ENCODE measurements around the gene SF1.

SF1 gene

GRCh38 chr11:64763526-64764039 lies 14.8 kb downstream of the SF1 start:
- no peak overlapping the region for H3K4me3 ChIP-seq (ENCODE audit: low read length)
- no peak overlapping the region for H3K9ac ChIP-seq (ENCODE audit: low read length)
- H3K36me3 ChIP-seq (replicated peaks; ENCODE audit: insufficient read depth, low read length) = peaks cover 25% of the 10 kb centered on the region

GRCh38 chr11:64762674-64763525 lies 15.4 kb downstream of the SF1 start:
- no peak overlapping the region for H3K4me2 ChIP-seq (ENCODE audit: low read depth, low read length)
- H3K4me3 ChIP-seq (ENCODE audit: low read length) = no peak overlapping the region
- peaks cover 18% of the 10 kb centered on the region for H3K36me3 ChIP-seq (replicated peaks; ENCODE audit: insufficient read depth, low read length)
- H3F3A ChIP-seq (ENCODE audit: insufficient read depth, low read length) = peaks cover 35% of the 10 kb centered on the region
- no peak overlapping the region for H3K9ac ChIP-seq (ENCODE audit: low read length)
- no peak overlapping the region for H2AFZ ChIP-seq (ENCODE audit: low read length)
- no peak overlapping the region for H3K27ac ChIP-seq (ENCODE audit: low read length)
- TF ChIP-seq EZH2 (optimal IDR thresholded peaks at IDR 0.05; ENCODE audit: low read depth, low read length) (no peak), EZH2phosphoT487 (IDR thresholded peaks at IDR 0.05; ENCODE audit: low read length) (no peak), CTCF (IDR thresholded peaks at IDR 0.05; ENCODE audit: low read length) (no peak)
- H3K4me1 ChIP-seq (ENCODE audit: low read length) = no peaks in the 10 kb centered on the region
- no peaks in the 10 kb centered on the region for H3K27me3 ChIP-seq (replicated peaks; ENCODE audit: insufficient read depth, low read length)
- no peaks in the 10 kb centered on the region for H3K9me3 ChIP-seq (replicated peaks; ENCODE audit: insufficient read depth, low read length)
- peaks cover 14% of the 10 kb centered on the region for H3K79me2 ChIP-seq (ENCODE audit: low read length)
- H4K20me1 ChIP-seq (ENCODE audit: insufficient read depth, low read length) = peaks cover 17% of the 10 kb centered on the region
- no peaks in the 10 kb centered on the region for H3K9me2 ChIP-seq (replicated peaks; ENCODE audit: insufficient read depth, low read length)
- no peak for DNase-seq

More at GRCh38 chr11:64763526-64764039, 14.8 kb downstream of the SF1 start:
- H3K79me2 ChIP-seq (ENCODE audit: low read length) = peaks cover 20% of the 10 kb centered on the region
- H3K27me3 ChIP-seq (replicated peaks; ENCODE audit: insufficient read depth, low read length) = no peaks in the 10 kb centered on the region
- H3K27ac ChIP-seq (ENCODE audit: low read length) = no peak overlapping the region
- no peaks in the 10 kb centered on the region for H3K9me3 ChIP-seq (replicated peaks; ENCODE audit: insufficient read depth, low read length)
- no peak for TF ChIP-seq EZH2phosphoT487 (IDR thresholded peaks at IDR 0.05; ENCODE audit: low read length)
- TF ChIP-seq EZH2 (optimal IDR thresholded peaks at IDR 0.05; ENCODE audit: low read depth, low read length) = no peak
- no peak for TF ChIP-seq CTCF (IDR thresholded peaks at IDR 0.05; ENCODE audit: low read length)
- no peak for DNase-seq
- peaks cover 35% of the 10 kb centered on the region for H3F3A ChIP-seq (ENCODE audit: insufficient read depth, low read length)
- H2AFZ ChIP-seq (ENCODE audit: low read length) = no peak overlapping the region
- no peaks in the 10 kb centered on the region for H3K9me2 ChIP-seq (replicated peaks; ENCODE audit: insufficient read depth, low read length)
- no peak overlapping the region for H3K4me2 ChIP-seq (ENCODE audit: low read depth, low read length)
- H3K4me1 ChIP-seq (ENCODE audit: low read length) = no peaks in the 10 kb centered on the region
- peaks cover 19% of the 10 kb centered on the region for H4K20me1 ChIP-seq (ENCODE audit: insufficient read depth, low read length)

- Histone ChIP-seq H3K27me3 (replicated peaks; ENCODE audit: insufficient read depth, low read length) (no peaks in the 10 kb centered on the region), H3F3A (ENCODE audit: insufficient read depth, low read length) (peaks cover 35% of the 10 kb centered on the region), H3K9me2 (replicated peaks; ENCODE audit: insufficient read depth, low read length) (no peaks in the 10 kb centered on the region), H3K9ac (ENCODE audit: low read length) (no peak overlapping the region), H3K4me1 (ENCODE audit: low read length) (no peaks in the 10 kb centered on the region), H3K79me2 (ENCODE audit: low read length) (peaks cover 8% of the 10 kb centered on the region), H3K27ac (ENCODE audit: low read length) (no peak overlapping the region), H2AFZ (ENCODE audit: low read length) (no peak overlapping the region), H3K36me3 (replicated peaks; ENCODE audit: insufficient read depth, low read length) (peaks cover 12% of the 10 kb centered on the region; the same call in 1 of the 2 replicates), H3K9me3 (replicated peaks; ENCODE audit: insufficient read depth, low read length) (no peaks in the 10 kb centered on the region), H3K4me2 (ENCODE audit: low read depth, low read length) (no peak overlapping the region), H3K4me3 (ENCODE audit: low read length) (no peak overlapping the region), H4K20me1 (ENCODE audit: insufficient read depth, low read length) (peaks cover 11% of the 10 kb centered on the region)
- TF ChIP-seq EZH2phosphoT487 (IDR thresholded peaks at IDR 0.05; ENCODE audit: low read length) (no peak), EZH2 (optimal IDR thresholded peaks at IDR 0.05; ENCODE audit: low read depth, low read length) (no peak), CTCF (IDR thresholded peaks at IDR 0.05; ENCODE audit: low read length) (no peak)
- DNase-seq = no peak
Observed at GRCh38 chr11:64762277-64762673, 16.1 kb downstream of the SF1 start.

Measured in MM.1S (cell line).